HUES48 (cell line): ENCODE data around the gene TNIK.

Experiments used
- H3K27ac ChIP-seq: one replicate; pipeline ENCODE4 v1.7.0; 2013; ENCODE audit warnings: low read depth, low read length, inconsistent platforms
- H3K27me3 ChIP-seq: 2 replicates; pipeline ENCODE4 v1.6.1; 2013; ENCODE audit warnings: mild to moderate bottlenecking, low read length; ENCODE audit not compliant: control insufficient read depth, insufficient read depth
- H3K36me3 ChIP-seq: 2 replicates; pipeline ENCODE4 v1.6.1; 2013; ENCODE audit warnings: low read length; ENCODE audit not compliant: control insufficient read depth, insufficient read depth
- H3K4me1 ChIP-seq: 2 replicates; pipeline ENCODE4 v1.6.1; 2013; ENCODE audit warnings: mild to moderate bottlenecking, low read length; ENCODE audit not compliant: control insufficient read depth, insufficient read depth
- H3K4me3 ChIP-seq: 2 replicates; pipeline ENCODE4 v1.5.1; 2013; ENCODE audit warnings: mild to moderate bottlenecking, low read depth, low read length
- H3K9ac ChIP-seq: 2 replicates; pipeline ENCODE4 v1.6.1; 2013; ENCODE audit warnings: mild to moderate bottlenecking, low read depth, low read length, moderate library complexity
- H3K9me3 ChIP-seq: 2 replicates; pipeline ENCODE4 v1.6.1; 2013; ENCODE audit warnings: low read length; ENCODE audit not compliant: control insufficient read depth, insufficient read depth

TNIK gene

GRCh38 chr3:171113716-171114115 is 346.5 kb downstream of the TNIK start:
- Histone ChIP-seq H3K9me3 (no peaks in the 10 kb centered on the region), H3K27ac (no peak overlapping the region), H3K36me3 (no peaks in the 10 kb centered on the region), H3K27me3 (no peaks in the 10 kb centered on the region), H3K4me3 (no peak overlapping the region), H3K4me1 (peaks cover 9% of the 10 kb centered on the region), H3K9ac (no peak overlapping the region)

- no peaks in the 10 kb centered on the region for H3K36me3 ChIP-seq
- H3K4me1 ChIP-seq = no peaks in the 10 kb centered on the region
- H3K9me3 ChIP-seq = no peaks in the 10 kb centered on the region
Observed at GRCh38 chr3:171110715-171111114, 349.5 kb downstream of the TNIK start.

GRCh38 chr3:171108066-171108465 is 352.1 kb downstream of the TNIK start:
- Histone ChIP-seq H3K9ac (no peak overlapping the region), H3K4me3 (no peak overlapping the region), H3K27ac (no peak overlapping the region), H3K9me3 (no peaks in the 10 kb centered on the region), H3K27me3 (no peaks in the 10 kb centered on the region), H3K36me3 (no peaks in the 10 kb centered on the region), H3K4me1 (no peaks in the 10 kb centered on the region)

More at GRCh38 chr3:171110715-171111114, 349.5 kb downstream of the TNIK start:
- no peak overlapping the region for H3K27ac ChIP-seq
- no peak overlapping the region for H3K4me3 ChIP-seq
- H3K9ac ChIP-seq = no peak overlapping the region
- H3K27me3 ChIP-seq = no peaks in the 10 kb centered on the region

GRCh38 chr3:171103185-171103584 is 357.0 kb downstream of the TNIK start:
- Histone ChIP-seq H3K36me3 (0 out of 2 replicates have a peak, but pooled peaks cover 2% of the 10 kb centered on the region), H3K4me1 (no peaks in the 10 kb centered on the region), H3K9me3 (no peaks in the 10 kb centered on the region), H3K27me3 (no peaks in the 10 kb centered on the region), H3K27ac (no peak overlapping the region), H3K9ac (no peak overlapping the region), H3K4me3 (no peak overlapping the region)

- H3K27me3 ChIP-seq = no peaks in the 10 kb centered on the region
- no peaks in the 10 kb centered on the region for H3K4me1 ChIP-seq
- no peak overlapping the region for H3K27ac ChIP-seq
- H3K36me3 ChIP-seq = 0 out of 2 replicates have a peak, but pooled peaks cover 2% of the 10 kb centered on the region
- H3K9me3 ChIP-seq = no peaks in the 10 kb centered on the region
- H3K4me3 ChIP-seq = no peak overlapping the region
- no peak overlapping the region for H3K9ac ChIP-seq
Observed at GRCh38 chr3:171101982-171102641, 358.1 kb downstream of the TNIK start.

GRCh38 chr3:171099911-171100310 is 360.3 kb downstream of the TNIK start:
- Histone ChIP-seq H3K27ac (no peak overlapping the region), H3K4me1 (no peaks in the 10 kb centered on the region), H3K9ac (no peak overlapping the region), H3K4me3 (no peak overlapping the region), H3K27me3 (no peaks in the 10 kb centered on the region), H3K36me3 (0 out of 2 replicates have a peak, but pooled peaks cover 2% of the 10 kb centered on the region), H3K9me3 (no peaks in the 10 kb centered on the region)

GRCh38 chr3:171095063-171095462 is 365.1 kb downstream of the TNIK start:
- Histone ChIP-seq H3K4me3 (no peak overlapping the region), H3K27me3 (no peaks in the 10 kb centered on the region), H3K4me1 (peaks cover 6% of the 10 kb centered on the region; the same call in 1 of the 2 replicates), H3K9ac (no peak overlapping the region), H3K9me3 (no peaks in the 10 kb centered on the region), H3K27ac (no peak overlapping the region), H3K36me3 (0 out of 2 replicates have a peak, but pooled peaks cover 2% of the 10 kb centered on the region)

- H3K4me3 ChIP-seq = no peak overlapping the region
- no peak overlapping the region for H3K9ac ChIP-seq
- H3K4me1 ChIP-seq = peaks cover 6% of the 10 kb centered on the region; the same call in 1 of the 2 replicates
Observed at GRCh38 chr3:171094411-171094810, 365.8 kb downstream of the TNIK start.

GRCh38 chr3:171093462-171093861 is 366.7 kb downstream of the TNIK start:
- H3K4me1 ChIP-seq = peaks cover 6% of the 10 kb centered on the region; the same call in 1 of the 2 replicates
- H3K27ac ChIP-seq = no peak overlapping the region
- H3K36me3 ChIP-seq = no peaks in the 10 kb centered on the region
- no peaks in the 10 kb centered on the region for H3K27me3 ChIP-seq
- no peak overlapping the region for H3K4me3 ChIP-seq
- H3K9ac ChIP-seq = no peak overlapping the region
- no peaks in the 10 kb centered on the region for H3K9me3 ChIP-seq

More at GRCh38 chr3:171094411-171094810, 365.8 kb downstream of the TNIK start:
- Histone ChIP-seq H3K9me3 (no peaks in the 10 kb centered on the region), H3K36me3 (0 out of 2 replicates have a peak, but pooled peaks cover 2% of the 10 kb centered on the region), H3K27me3 (no peaks in the 10 kb centered on the region), H3K27ac (no peak overlapping the region)

GRCh38 chr3:171092467-171092911 is 367.7 kb downstream of the TNIK start:
- H3K9ac ChIP-seq = no peak overlapping the region
- H3K27ac ChIP-seq = no peak overlapping the region
- H3K27me3 ChIP-seq = no peaks in the 10 kb centered on the region
- no peaks in the 10 kb centered on the region for H3K36me3 ChIP-seq
- no peaks in the 10 kb centered on the region for H3K9me3 ChIP-seq
- no peak overlapping the region for H3K4me3 ChIP-seq
- H3K4me1 ChIP-seq = peaks cover 6% of the 10 kb centered on the region; the same call in 1 of the 2 replicates

GRCh38 chr3:171090321-171090720 is 369.9 kb downstream of the TNIK start:
- H3K27ac ChIP-seq = no peak overlapping the region
- H3K4me1 ChIP-seq = peaks cover 6% of the 10 kb centered on the region; the same call in 1 of the 2 replicates
- H3K4me3 ChIP-seq = no peak overlapping the region

More at GRCh38 chr3:171090321-171090720, 369.9 kb downstream of the TNIK start:
- Histone ChIP-seq H3K36me3 (no peaks in the 10 kb centered on the region), H3K9me3 (no peaks in the 10 kb centered on the region), H3K27me3 (no peaks in the 10 kb centered on the region), H3K9ac (no peak overlapping the region)
